GM18870 (cell line): Measurements from ENCODE around the gene HS3ST1.

Experiments used
- ATAC-seq: cut with Tn5 transposase; IDR thresholded peaks from one replicate; pipeline ENCODE4 v1.9.1; 2021; ENCODE audit warnings: moderate library complexity; ENCODE audit not compliant: unreplicated experiment

Gene HS3ST1

DNA sequence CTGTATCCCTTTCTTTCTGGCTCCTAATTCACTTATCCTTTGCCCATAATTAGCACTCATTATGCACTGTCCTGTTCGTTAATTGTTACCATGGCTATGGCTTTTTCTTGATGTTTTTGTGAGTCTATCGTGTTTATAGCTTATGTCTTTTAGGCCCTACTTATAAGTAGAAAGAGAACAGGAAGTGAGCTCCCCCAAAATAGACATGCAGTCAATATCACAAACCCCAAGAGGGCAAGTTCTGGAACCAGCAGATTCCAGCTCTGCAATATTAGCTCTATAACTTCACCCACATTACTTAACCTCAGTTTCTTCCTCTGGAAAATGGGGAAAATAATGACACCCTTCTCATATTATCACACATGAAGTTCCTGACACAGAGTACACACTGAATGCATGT is 7.4 kb upstream of the HS3ST1 start:
- ATAC-seq, result peak; percentile 53

DNA sequence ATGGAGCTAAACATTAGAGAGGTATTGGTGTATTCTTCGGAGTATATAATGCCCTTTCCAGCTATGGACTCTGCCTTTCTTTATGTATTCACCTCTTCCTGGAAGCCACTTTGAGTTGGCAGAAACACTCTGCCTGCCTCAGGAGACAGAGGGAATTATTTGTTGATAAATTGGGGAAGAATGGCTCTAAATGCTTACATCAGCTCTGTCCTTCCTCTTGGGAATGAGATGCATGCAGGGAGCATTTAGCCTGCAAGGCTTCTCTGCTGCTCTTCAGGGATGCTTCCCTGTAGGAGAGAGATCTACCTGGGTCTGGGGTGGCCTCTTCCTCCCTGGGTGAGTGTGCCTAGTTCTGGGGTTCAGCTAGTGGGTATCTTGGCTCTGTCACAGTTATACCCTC is 6.9 kb upstream of the HS3ST1 start:
- ATAC-seq, result no peak

DNA sequence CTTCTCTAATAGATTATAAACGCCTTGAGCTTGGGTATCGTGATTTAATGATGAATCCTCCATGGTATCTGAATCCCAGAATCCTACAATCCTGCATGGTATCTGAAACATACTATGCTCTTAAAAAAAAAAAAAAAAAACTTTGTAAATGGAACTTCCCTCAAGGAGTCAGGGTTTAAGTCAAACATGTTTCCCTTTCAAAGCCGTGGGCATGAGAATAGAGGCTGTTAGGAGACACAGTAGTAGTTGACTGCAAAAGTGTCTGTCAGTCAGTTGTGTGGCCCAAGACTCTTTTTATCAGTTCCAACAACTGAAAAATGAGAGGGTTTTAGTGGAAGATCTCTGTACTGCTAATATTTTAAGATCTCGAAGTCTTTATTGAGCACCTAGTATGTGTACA is 2.4 kb upstream of the HS3ST1 start:
- ATAC-seq, result no peak

DNA sequence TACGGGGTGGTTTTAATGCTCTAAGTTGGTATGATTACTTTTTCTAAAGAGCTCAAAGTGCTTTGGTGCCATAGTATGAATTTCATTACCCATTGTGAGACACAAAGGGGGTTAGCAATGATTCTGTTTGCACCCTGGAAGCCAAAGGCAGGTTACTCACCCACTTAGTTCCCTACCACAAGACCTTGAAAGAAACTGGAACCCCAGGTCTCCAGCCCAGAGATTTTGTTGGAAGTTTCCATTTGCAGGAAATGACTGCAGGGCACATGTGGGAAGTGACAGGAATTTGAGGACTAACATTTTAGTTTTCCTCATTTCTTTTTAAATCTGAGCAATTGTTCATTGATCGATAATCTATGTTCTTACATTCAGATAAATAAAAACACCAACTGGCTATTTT is 1.8 kb upstream of the HS3ST1 start:
- no peak for ATAC-seq

DNA sequence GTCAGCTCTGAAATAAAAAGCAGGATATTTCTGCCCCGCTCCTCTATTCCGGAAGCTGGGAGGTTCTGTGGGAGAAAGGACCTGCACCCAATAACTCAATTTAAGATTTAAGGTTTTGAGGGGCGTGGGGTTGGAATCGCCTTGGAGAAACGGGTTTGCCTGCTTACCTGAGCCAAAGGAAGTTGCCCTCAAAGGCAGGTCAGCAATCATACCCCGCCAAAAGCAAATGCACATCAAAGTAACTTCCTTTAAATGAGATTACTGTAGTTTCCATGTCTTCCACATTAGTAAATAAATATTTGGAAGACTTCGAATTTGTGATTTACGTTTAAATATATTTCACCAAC is 978 bp upstream of the HS3ST1 start:
- ATAC-seq, result no peak

DNA sequence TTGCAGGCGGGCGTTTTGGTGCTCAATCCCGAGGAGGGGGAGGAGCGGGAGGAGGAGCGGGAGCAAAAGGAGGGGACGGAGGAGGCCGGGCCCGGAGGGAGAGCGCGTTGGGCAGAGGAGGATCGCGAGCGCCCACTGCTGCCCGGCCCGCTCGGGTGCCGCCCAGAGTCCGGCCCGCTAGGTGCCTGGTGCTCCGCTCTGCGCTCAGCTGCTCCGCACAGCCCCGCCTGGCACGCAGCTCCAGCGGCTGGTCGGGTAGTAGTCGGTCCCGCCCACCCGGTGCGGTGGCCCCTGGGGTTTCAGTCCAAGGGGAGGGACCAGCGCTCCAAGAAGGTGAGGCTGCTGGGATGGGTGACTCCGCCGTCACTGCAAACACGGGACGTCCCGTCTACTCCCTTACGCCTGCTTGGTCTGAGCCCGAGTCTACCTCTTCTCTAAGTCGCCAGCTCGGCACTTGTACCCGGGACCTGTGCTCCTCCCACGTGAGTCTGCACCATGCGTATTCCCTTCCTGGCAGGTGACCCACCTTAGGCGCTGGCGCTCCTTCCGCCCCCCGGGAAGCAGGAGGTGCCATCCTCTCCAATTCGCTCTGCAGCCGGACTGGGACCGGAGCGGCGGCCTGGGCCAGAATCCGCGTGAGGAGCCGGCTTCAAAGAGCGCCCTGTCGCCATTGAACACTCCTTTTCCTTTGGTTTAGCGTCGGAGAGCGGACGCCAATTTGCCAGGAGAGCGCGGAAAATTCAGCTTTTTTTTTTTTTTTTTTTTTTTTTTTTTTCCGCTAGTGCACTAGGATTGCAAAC is 405 bp upstream of the HS3ST1 start:
- peak; percentile 54 for ATAC-seq

DNA sequence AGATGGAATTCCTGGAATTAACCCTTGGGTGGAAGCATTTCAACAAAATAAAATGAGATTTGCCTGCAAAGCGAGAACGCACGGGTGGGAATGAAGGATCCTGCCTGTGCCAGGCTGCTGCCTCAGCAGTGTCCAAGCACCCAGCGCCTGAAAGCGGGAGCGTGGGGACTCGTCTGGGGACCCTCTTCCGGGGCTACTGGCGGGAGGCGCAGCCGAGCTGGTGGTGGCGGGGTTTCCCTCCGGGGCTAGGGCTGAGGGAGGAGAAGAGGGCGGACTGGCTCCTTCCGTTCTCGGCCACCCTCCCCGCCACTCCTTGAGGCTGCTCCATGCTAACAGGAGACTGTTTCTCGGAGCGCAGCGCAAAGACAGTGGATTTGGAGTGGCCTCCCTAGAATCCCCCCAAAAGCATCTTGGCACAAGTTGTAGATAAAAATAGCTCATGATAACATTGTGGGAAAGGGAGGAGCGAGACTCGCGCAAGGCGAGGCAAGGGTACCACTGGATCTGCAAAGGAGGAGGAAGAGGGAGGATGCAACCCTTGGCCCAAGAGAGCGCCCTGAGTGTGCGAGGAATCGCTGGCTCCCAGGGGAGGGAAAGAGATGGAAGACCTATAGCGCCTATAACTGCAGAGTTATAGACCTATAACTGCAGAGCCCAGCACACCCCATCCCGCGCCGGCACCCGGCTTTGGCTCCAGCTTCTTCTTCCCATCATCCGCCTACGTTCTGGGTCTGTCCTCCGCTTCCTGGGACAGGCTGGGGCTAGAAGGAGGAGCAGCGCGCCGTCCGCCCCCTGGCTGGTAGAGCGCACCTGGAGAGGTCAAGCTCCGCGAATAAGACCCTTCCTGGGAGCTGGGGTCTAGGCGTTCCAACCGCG is 1.3 kb downstream of the HS3ST1 start:
- no peak for ATAC-seq

DNA sequence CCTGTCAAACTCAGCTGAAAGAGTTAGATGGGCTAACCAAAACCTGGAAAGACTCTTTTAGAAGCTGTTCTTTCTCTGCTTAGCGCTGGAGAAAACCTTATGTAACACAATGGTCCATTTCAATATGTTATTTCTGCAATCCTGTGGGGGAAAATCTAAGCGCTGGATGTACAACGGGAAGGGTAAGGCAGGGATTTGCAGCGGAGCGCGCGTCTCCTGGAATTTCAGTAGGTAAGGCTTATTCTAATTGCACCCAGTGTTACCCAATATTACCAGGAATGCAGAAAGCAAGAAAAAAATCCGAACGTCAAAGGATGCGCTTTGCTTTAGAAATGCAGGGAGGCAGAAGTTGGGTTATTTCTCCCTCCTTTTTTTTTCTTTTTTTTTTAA is 2.0 kb downstream of the HS3ST1 start:
- ATAC-seq, result no peak

DNA sequence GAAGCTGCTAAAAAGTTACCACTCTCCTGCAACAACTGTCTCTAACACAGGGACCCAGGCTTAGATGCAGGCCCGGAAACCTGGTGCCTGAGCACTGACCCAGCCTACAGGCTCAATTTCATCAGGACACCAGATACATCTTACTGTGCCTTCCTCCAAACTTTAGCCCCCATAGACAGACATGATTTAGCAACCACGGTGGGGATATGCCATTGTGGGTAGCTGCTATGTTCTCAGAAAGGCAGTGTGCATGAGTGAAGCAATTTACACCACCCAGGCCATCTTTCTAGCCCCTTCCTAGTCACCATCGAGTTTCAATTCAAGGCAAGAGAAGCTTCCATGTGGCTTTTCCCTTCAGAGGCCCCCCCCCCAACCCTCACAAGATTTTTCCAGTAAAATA is 2.7 kb downstream of the HS3ST1 start:
- ATAC-seq, result no peak

DNA sequence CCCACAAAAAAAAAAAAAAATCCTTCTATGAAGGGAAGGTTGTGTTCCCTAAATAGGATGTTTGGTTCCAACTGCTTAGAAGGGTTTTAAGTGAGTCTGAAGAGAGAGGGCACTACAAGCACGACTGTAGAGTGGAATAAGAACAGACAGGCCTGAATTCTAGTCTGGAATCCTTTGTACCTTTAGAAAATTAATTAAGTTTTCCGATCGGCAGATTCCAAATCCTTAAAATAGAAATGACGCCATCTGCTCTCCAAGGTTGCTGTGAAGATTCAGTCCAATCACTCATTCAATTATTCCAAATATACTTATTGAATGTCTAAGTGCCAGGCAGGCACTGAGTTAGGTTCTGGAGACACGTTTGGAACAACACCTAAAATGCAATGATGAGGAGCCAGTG is 3.8 kb downstream of the HS3ST1 start:
- ATAC-seq, result no peak

DNA sequence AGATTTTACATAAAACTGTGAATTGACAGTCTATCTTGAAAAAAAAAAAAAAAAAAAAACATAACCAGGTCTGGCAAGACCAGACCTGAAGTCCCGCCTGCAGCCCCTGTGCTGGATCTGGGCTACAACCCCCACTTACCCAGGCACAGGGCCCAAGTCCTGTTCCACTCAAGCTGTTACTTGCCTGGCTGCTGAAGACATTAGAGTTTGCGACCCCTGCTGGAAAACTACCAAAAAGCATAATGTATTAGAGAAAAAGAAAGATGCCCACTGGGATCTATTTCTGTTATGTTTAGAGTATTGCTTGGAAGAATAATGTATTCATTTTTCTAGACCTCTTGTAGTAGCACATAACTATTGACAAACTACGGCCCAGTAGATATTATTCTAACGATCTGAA is 4.7 kb downstream of the HS3ST1 start:
- ATAC-seq, result no peak

DNA sequence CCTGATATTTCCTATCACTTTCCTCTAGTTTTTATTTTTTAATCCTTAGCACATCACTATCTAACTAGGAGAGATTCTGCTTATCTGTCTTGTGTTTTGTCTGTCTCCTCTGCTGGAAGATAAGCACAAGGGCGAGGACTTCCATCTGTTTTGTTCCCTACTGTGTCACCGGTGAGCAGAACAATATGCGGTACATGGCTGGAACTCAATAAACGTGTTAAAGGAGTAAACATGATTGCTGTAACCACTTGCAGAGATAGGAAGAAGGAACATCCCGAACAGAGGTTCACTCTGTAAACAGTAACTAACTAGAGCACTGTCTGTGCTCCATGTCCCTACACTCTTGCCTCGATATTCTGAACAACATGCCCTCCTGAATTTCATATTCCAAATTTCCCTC is 5.2 kb downstream of the HS3ST1 start:
- no peak for ATAC-seq

DNA sequence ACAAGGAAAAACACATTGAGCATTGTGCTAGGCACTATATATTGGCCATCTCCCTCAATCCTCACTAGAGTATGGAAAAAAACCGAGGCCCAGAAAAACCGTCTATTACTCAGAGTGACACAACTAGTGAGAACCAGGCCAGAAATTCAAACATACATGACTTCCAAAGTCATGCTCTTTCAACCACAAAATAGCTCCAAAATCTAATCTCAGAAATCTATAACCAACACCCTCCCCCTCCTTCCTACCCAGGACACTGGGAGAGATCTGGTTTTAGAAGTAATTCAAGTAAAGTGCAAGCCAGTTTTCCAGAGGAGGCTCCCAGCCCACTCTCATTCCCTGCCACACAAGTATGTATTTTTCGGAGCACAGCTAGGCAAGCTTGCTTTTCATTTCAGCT is 7.6 kb downstream of the HS3ST1 start:
- ATAC-seq, result no peak

DNA sequence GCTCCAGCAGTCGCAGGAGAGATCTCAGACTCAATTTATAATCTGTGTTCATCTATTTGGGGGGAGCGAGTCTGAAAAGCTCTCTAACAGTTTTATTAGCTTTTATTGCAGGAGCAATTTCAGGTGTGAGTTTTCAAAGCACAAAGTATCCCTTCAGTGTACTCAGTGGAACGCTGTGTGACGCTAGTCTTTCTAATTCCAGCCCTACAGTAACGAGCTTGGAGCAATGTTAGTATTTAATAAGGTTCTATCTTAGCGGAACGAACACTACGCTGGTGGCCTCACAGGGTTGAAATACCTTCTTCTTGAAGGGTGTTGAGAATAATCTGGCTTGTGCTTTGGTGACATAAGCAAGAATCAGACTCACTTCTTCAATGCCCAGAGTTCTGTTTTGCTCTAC is 8.4 kb downstream of the HS3ST1 start:
- no peak for ATAC-seq

DNA sequence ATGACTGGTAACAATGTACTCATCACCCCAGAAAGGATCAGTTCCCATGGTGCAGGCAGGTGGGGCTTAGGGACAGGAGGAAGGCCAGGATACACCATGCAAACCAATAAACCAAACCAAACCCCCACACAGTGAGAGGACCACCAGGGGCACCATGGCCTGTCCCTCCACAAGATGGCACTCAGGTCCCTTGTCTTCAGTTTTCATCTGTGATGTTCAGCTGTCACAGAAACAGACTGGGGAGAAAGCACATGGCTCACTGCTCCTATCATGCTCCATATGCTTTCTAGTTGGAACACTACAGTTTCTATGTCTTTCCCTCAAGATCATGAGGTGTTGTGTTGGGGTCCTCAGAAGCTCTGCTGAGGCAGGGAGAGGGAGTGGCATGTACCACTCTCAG is 10.1 kb downstream of the HS3ST1 start:
- ATAC-seq, result no peak

DNA sequence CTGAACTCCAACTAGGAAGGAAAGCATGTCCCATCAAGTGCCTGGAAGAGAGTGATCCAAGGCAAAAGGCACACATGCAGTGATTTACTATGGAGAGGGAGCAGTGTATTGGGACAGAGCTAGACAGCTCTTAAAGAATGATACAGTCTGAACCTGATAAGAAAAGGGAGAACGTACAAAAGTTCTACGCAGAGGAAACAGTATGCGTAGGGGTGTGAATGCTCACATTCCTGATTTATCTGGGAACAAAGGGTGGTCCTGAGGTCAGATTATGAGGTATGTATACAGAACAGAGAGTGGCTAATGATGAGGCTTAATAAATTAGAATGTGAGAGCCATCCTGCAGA is 12.0 kb downstream of the HS3ST1 start:
- ATAC-seq, result no peak

DNA sequence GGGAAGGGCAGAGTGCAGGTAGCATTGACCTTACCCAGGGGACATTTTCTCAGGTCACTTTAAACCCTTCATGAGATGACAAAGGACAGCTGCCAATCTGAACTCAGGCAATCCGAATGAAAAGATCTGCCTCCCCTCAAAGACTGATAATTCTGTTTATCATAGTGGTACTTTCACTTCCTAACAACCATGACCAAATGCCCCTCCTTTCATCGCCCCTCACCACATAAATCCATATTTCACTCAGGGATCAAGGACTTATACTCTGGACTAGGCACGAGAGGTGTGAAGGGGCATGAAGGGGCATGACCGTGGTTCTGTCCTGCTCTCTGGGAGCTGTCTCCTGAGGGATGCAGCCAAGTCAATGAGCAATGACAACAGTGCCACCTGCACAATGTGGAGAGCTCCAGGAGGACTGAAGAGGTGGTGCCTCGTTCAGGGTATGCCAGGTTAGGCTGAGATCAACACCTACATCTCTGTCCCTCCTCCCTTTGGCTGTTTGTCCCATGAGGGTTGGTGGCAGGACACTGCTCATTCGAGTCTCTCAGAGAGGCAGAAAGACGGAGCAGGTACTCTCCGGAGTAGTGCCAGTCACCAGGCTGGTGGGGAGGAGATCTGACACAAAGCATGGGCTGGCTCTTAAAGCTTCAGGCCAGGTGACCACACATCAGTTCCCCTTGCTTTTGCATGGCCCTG is 12.5 kb downstream of the HS3ST1 start:
- ATAC-seq, result peak; percentile 15

DNA sequence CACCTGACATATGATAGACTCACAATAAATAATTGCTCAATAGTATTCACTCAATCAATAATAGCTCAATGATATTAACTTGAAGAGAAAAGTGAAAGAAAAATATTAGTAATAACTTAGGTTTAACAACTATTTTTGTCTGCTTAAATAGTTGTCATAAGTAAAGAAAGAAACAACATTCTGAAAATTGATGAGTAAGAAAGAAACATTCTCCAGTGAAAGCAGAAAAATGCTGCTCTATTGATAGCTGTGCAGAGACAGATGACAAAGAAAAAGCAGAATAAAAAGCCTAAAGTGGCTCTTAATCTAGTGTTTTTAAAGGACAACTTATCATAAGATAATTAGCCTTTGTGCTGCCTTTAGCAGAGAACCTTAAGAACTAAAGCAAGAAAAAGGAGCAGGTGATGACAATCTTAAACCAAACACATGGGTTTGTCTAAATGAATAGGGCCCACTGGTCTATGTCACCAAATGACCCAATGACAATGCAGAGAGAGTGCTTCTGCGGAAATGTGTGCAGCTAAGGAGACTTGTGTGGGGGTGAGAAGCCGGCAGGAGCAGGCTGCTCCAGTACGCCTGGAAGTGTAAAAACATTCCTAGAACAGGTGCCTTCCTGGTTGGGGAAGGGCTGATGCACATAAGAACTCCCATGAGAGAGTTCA is 13.2 kb downstream of the HS3ST1 start:
- peak; percentile 82 for ATAC-seq

DNA sequence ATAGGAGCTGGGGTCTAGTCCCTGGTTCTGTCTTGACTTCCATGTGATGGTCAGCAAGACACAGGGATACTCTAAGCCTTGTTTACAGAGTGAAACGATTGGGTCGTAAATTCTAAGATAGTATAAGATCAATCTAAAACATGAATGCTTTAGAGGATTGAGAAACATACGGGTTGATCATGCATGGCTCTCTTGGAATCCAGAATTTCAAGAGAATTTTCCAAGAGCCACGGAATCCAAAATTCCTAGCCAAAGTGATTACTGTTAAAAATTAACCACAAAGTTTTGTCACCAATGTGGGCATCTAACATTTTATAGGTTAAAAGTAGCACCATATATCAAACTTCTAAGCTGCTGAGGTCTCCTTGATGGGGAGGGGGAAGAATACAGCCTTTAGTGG is 16.5 kb downstream of the HS3ST1 start:
- no peak for ATAC-seq

DNA sequence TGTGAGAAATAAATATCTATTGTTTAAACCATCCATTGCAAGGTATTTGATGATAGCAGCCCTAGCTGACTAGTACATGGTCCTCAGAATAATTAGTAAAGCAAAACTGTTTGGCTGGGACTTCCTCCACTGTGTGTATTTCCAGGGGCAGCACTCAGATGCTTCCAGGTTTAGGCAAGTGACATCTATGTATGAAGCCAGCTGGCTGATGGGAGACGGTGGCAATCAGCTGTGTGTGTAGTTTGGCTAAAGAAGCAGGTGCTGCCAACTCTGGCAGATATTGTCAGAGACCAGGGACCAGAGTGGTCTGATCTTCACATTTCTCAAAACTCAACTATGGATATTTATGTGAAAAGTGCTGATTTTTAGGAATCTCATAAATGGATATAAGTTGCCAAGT is 19.1 kb downstream of the HS3ST1 start:
- no peak for ATAC-seq

DNA sequence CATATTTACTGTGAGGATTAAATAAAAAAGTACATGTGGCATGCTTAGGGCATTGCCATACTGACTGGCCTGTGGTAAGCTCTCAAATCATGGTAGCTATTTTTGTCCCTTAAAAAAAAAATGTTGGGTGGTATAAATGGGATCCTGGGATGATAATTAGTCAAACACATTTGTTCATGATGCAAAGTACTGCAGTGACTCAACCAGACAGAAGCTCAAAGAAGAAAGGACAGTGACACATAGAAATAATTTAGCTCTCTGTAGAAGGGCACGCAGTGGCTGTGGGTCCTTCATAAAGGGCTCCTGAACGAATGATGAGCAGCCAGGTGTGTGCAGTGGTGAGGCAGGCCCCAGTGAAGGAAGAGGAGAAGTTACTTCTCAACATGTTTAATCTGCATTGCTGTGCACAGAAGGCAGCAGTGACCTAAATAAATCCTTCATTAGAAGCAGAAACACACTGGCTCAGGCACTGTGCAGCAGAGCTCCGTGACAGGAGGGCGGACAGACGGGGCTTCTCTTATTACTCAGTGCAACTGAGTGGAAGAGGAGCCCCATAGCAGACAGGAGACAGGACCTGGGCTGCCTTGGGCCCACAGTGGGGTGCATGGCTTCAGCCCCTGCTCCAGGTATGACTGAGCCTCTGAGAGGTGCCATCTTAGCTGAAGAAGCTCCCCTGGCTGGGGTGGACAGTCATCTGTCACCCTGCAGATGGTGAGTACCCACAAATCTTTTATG is 20.3 kb downstream of the HS3ST1 start:
- no peak for ATAC-seq
